ENCODE results near the gene TPO.

DNA sequence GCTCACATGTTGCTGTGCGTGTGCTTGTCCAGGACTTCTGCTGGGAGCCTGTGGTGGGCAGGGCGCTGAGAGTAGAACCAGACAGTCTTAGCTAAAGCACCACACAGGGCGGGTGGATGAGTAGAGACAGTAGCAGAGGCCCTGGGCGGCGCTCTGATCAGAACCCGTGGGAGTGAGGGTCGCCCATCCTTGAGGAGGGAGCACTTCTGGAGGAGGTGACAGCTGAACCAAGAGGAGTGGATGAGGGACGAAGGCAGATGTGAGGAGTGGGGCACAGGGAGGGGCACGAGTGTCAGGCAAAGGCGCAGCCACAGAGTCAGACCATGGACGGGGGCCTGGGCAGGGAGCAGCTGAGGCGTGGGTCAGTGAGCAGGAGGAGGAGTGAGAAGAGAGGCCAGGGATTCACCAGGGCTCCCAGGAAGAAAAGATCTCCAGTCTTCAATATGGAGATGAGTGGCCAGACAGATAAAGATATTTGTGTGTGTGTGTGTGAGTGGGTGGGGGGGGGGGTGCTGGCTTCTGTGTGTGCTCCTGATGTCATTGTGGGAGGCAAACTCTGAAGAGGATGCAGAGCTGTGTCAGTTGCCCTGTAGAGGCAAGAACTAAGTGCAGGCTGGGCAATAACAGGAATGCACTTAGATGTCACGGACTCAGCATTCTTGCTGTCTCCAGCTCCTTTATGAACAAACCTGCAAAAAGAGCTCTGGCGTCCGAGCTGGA is 79.6 kb downstream of the TPO start:
- TF ChIP-seq, protein P1, sequence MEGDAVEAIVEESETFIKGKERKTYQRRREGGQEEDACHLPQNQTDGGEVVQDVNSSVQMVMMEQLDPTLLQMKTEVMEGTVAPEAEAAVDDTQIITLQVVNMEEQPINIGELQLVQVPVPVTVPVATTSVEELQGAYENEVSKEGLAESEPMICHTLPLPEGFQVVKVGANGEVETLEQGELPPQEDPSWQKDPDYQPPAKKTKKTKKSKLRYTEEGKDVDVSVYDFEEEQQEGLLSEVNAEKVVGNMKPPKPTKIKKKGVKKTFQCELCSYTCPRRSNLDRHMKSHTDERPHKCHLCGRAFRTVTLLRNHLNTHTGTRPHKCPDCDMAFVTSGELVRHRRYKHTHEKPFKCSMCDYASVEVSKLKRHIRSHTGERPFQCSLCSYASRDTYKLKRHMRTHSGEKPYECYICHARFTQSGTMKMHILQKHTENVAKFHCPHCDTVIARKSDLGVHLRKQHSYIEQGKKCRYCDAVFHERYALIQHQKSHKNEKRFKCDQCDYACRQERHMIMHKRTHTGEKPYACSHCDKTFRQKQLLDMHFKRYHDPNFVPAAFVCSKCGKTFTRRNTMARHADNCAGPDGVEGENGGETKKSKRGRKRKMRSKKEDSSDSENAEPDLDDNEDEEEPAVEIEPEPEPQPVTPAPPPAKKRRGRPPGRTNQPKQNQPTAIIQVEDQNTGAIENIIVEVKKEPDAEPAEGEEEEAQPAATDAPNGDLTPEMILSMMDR (IDR thresholded peaks at IDR 0.05), result no peak
- no peak for TF ChIP-seq EZH2phosphoT487 (IDR thresholded peaks at IDR 0.05)
